ENCODE measurements around the gene KRTAP10-1.
"Not testable (repeated sequence)": the region's sequence is repeated elsewhere in the genome, so short reads cannot be mapped to it uniquely, and the experiment has no call there.

GRCh38 chr21:44573630-44574456 lies 33.8 kb upstream of the KRTAP10-1 start, which contains the start of gene KRTAP10-4:
- TF ChIP-seq EZH2 (IDR thresholded peaks at IDR 0.05); POLR2AphosphoS5 (IDR thresholded peaks at IDR 0.05; ENCODE audit: borderline replicate concordance, low read depth, low read length); FOXP2 (optimal IDR thresholded peaks at IDR 0.05; ENCODE audit: control extremely low read depth, extremely low read length, insufficient read depth): not testable (repeated sequence)
